Choroid plexus epithelial cell (primary cell): ENCODE measurements around the gene INVS.
A peak's percentile ranks its signal among the peaks of the same experiment; 100 is the strongest.
"Not testable (repeated sequence)": the region's sequence is repeated elsewhere in the genome, so short reads cannot be mapped to it uniquely, and the experiment has no call there.

Experiments
- DNase-seq: peaks from one replicate; pipeline ENCODE4 v3.0.0-alpha.2; 2010; ENCODE audit warnings: low read depth
- H3K4me3 ChIP-seq: 2 replicates; pipeline ENCODE4 v1.5.1; 2011; ENCODE audit warnings: low read depth, mild to moderate bottlenecking, control low read depth, low read length, moderate library complexity
- TF ChIP-seq, protein P1 (sequence below): conservative IDR thresholded peaks from 2 replicates; pipeline ENCODE4 v1.5.1; 2011; ENCODE audit warnings: low read depth, mild to moderate bottlenecking, control low read depth, inconsistent platforms, low read length, moderate library complexity

Gene INVS

DNA sequence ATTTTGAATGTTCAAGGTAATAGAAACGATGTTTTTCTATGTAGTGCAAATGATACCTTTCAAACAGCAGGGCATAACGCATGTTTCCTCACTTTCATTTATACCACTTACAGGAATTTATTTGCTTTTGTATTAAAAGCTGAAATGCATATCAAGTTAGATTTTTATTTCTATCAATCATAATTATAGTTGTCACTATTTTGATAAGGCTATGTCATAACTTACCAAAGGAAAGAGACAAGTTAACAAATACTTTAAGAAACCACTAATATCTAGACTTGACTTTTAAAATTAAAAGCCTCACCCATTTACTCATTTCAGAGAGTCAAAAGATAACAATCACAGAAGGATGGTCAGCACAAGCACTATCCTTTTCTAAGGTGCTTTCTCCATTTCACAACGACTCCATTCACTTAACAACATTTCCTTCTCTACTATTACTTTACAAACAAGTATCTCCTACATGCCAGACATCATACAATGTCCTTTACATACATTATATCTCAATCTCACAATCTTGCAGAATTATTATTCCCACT is 12.9 kb upstream of the INVS start:
- DNase-seq = no peak
- no peak overlapping the region for H3K4me3 ChIP-seq
- TF ChIP-seq, protein P1, sequence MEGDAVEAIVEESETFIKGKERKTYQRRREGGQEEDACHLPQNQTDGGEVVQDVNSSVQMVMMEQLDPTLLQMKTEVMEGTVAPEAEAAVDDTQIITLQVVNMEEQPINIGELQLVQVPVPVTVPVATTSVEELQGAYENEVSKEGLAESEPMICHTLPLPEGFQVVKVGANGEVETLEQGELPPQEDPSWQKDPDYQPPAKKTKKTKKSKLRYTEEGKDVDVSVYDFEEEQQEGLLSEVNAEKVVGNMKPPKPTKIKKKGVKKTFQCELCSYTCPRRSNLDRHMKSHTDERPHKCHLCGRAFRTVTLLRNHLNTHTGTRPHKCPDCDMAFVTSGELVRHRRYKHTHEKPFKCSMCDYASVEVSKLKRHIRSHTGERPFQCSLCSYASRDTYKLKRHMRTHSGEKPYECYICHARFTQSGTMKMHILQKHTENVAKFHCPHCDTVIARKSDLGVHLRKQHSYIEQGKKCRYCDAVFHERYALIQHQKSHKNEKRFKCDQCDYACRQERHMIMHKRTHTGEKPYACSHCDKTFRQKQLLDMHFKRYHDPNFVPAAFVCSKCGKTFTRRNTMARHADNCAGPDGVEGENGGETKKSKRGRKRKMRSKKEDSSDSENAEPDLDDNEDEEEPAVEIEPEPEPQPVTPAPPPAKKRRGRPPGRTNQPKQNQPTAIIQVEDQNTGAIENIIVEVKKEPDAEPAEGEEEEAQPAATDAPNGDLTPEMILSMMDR = no peak

DNA sequence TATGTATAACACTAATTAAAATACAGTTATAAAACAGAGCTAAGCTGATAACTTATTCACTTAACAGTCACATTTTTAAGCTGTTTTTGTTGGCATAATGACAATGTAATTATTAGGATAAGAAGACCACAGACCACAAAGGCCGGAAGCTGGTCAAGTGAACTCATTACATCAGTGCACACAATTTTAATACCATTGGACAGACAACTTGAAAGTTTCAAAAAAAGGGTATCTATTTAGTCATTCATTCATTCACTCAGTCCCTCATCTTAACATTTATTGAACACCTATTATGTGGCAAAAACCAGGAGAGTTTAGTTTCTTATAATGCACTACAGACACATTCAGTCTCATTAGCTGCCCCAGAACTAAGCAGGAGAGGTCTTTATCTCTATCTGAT is 11.8 kb upstream of the INVS start:
- TF ChIP-seq, protein P1 = no peak
- H3K4me3 ChIP-seq = no peak overlapping the region
- DNase-seq = peak; percentile 81

GRCh38 chr9:100088202-100088601 is 10.8 kb upstream of the INVS start:
- no peak for DNase-seq
- TF ChIP-seq, protein P1 = no peak
- no peak overlapping the region for H3K4me3 ChIP-seq

GRCh38 chr9:100090880-100091279 is 8.2 kb upstream of the INVS start:
- no peak overlapping the region for H3K4me3 ChIP-seq
- TF ChIP-seq, protein P1 = no peak
- DNase-seq = no peak

- TF ChIP-seq, protein P1 = no peak
Observed at GRCh38 chr9:100091650-100092049, 7.4 kb upstream of the INVS start.

GRCh38 chr9:100092066-100092465 is 7.0 kb upstream of the INVS start:
- TF ChIP-seq, protein P1 = no peak
- DNase-seq = no peak

More at GRCh38 chr9:100091650-100092049, 7.4 kb upstream of the INVS start:
- no peak for DNase-seq
- no peak overlapping the region for H3K4me3 ChIP-seq

GRCh38 chr9:100094411-100094810 is 4.6 kb upstream of the INVS start:
- H3K4me3 ChIP-seq, DNase-seq: not testable (repeated sequence)

More at GRCh38 chr9:100092066-100092465, 7.0 kb upstream of the INVS start:
- H3K4me3 ChIP-seq = no peak overlapping the region
